Upper lobe of left lung (tissue), 4 donors: Measurements from ENCODE around the gene LARGE1.

Experiments used
- CTCF ChIP-seq, 6 experiments: fragments of 450-650 bp in 4 of 6; fragments of 200-600 bp in 2 of 6; sonication (generic) in 2 of 6; IDR thresholded peaks; one replicate each; pipeline ENCODE4 v1.5.1; 2016 to 2019; ENCODE audit warnings: antibody characterized with exemption in 6 of 6
- POLR2A ChIP-seq, 4 donors: fragments of 450-650 bp; IDR thresholded peaks; one replicate each; pipeline ENCODE4 v1.5.1; 2016 to 2017; ENCODE audit warnings: antibody characterized with exemption in 4 of 4, mild to moderate bottlenecking in 2 of 4

GRCh38 chr22:33726294-33726734 lies 194.0 kb downstream of the LARGE1 start:
- TF ChIP-seq CTCF (IDR thresholded peaks at IDR 0.05) (no peak), POLR2A (IDR thresholded peaks at IDR 0.05) (no peak)
